Retina (tissue), 1 donor: ENCODE data around the gene NTM.
"Not testable (repeated sequence)": the region's sequence is repeated elsewhere in the genome, so short reads cannot be mapped to it uniquely, and the experiment has no call there.

Experiments
- DNase-seq: peaks from one replicate; pipeline ENCODE4 v3.0.0-alpha.2; 2016

NTM gene

GRCh38 chr11:131674051-131674755 is 303.8 kb downstream of the NTM start:
- DNase-seq = peak; percentile 89

DNA sequence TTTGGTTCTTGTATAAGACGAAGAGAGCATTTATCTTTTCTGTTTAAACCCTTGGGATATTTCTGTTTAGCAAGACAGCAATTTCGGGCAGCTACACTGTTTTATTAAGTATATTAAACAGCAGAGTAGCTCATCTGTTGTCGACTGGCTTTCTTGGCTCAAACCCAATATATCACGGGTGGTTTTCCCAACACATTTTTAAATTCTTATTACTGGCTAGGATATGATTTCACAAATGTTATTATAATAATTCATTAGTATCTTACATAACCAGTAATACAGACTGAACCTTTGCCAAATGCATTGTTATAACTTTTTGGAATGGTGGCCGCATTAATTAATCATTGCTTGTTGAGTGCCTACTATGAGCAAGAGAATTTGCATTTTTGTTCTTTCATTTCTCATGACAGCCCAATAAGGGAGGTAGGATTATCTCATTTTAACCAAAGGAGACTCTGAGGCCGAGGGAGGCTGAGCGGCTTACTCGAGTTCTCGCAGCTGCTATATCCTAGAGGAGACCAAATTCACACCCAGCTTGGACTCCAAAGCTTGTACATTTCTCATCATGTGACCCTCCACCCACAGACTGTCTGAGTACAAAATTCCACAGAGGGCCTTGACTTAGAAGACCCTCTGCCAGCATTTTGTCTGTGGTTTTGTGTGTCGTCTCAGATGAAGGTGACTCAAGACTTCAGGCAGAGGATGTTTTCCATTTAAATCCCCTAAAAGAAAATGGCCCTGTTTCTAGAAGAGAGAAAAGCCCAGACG is 304.9 kb downstream of the NTM start:
- no peak for DNase-seq

DNA sequence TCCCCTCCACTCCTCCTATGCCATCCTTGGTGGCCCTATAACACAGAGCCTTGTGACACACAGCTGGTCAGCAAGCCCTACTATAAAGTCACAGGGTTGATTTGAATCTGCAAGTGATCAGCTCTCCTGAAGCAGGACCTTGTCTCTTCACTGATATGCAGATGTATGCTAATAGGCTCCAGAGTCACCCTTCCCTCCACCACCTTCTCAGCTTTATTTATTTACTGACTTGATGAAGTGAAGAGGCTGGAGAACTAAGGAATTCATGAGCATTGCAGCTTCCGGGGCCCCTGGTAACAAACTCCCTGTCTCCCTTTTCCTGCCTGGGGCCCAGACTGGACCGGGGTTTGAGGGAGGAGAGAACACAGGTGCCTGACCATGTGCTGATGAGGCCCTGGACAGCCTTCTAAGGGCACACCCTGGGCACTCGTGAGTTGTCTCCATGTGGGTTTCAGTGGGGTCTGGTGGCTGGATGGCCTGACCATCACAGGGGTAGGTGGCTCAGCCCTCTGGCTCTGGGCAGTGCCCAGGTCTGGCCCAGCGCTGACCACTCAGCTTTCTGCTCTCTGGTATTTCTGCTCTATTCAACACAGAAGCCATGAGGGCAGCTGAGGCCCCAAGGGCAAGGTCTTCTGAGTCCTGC is 307.5 kb downstream of the NTM start:
- DNase-seq = no peak

DNA sequence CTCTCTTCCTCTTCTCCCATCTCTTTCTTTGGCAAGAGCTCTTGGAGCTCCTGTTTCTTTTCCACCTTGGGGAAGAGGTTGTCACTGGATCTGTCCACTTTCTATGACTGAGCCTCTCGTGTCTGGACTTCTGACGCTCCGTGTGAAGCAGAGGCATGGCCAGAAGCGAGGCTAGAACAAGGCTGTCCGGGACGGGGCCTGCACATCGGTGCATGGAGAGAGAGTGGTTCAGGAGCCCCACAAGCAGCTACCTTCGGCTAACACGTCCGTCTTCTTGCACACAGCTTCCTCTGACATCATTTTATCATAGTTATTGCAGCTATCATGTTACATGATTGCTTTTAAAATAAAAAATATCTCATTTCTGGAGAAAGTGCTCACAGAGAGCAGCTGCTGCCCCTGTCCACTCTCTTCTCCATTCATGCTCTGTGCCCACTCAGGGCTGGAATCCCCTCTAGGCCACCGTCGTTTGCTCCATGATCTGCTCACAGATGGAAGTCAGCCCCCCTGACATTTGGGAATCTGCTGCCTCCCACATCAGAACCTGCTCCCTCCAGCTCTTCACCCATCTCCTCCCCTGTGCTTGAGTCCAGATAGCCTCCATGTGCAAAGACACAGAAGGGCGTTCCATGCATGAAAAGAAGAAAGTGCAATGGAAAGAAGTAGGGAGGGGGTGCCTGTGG is 308.4 kb downstream of the NTM start:
- DNase-seq = no peak

DNA sequence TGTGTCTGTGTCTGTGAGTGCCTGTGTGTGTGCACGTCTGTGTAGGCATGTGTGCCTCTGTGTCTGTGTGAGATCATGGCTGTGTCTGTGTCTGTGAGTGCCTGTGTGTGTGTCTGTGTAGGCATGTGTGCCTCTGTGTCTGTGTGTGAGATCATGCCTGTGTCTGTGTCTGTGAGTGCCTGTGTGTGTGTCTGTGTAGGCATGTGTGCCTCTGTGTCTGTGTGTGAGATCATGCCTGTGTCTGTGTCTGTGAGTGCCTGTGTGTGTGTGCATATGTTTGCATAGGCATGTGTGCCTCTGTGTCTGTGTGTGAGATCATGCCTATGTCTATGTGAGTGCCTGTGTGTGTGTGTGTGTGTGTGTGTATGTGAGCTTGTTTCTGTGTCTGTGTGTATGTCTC is 310.0 kb downstream of the NTM start:
- DNase-seq = not testable (repeated sequence)

DNA sequence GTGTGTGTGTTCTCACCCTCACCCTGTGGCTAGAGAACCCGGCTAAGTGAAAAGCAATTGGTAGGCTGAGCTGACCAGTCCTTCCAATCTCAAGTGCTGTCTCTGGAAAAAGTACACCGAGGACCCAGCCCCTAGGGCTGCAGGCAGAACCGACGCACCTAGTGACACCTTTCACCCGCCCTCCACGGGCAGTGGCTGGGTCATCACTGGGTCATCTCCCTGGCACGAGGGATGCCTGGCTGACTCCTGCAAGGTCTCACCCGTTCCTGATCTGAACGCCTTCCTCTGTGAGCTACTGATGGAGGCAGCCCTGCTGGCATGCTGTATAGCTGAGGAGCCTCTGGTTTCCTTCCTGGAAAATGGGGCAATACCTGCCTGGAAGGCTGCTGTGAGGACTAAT is 311.5 kb downstream of the NTM start:
- DNase-seq = no peak

DNA sequence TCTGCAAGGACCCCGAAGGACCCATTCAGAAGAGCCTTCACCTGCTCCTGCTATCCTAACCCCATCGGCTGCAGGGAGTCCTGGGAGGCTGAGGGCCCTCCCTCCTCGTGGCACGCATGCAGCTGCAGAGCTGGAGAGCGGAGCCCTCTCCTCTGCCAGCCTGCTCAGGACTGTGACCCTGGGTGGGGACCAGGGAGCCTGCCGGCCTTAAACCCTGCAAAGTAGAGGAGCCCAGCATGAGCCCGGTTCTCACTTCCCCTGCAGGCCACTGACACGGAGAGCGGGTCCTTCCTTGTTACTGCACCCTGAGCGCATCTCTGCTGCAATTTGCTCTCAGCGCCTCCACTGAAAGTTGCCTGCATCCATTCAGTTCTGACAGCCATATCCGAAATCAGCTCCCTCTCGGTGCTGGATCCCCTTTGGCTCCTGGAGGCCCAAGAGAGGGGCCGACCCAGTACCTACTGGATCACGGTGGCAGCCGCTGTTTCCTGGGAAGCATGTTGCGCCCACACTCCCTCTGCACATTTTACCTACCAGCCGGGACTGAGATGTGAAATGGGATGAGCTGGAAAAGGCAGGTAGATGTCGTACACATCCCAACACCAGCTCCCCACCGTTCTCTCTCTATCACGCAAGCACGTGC is 312.1 kb downstream of the NTM start:
- DNase-seq = no peak

- DNase-seq = peak; percentile 6
Observed at GRCh38 chr11:131683131-131683530, 312.7 kb downstream of the NTM start.

- DNase-seq = no peak
Observed at GRCh38 chr11:131683666-131684065, 313.3 kb downstream of the NTM start.

GRCh38 chr11:131684111-131685060 is 314.0 kb downstream of the NTM start:
- DNase-seq = peak; percentile 42

GRCh38 chr11:131685206-131685605 is 314.8 kb downstream of the NTM start:
- peak; percentile 1 for DNase-seq

DNA sequence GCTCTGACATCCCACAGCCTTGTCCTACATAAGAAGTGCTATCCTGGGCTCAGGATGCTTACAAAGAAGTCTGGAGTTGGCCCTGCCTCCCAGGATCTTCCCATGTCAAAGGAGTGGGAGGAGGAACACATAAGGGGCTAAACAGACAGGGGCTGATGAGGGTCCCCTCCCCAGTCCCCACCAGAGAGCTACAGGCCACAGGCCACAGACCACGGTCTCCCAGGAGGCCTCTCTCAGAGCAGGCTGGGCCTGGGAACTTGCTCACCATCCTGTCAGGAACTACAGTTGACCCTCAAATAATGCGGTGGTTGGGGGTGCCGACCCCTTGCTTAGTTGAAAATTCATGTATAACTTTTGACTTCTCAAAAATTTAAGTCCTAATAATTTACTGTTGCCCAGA is 315.5 kb downstream of the NTM start:
- peak; percentile 8 for DNase-seq

GRCh38 chr11:131686836-131687235 is 316.4 kb downstream of the NTM start:
- peak; percentile 24 for DNase-seq

DNA sequence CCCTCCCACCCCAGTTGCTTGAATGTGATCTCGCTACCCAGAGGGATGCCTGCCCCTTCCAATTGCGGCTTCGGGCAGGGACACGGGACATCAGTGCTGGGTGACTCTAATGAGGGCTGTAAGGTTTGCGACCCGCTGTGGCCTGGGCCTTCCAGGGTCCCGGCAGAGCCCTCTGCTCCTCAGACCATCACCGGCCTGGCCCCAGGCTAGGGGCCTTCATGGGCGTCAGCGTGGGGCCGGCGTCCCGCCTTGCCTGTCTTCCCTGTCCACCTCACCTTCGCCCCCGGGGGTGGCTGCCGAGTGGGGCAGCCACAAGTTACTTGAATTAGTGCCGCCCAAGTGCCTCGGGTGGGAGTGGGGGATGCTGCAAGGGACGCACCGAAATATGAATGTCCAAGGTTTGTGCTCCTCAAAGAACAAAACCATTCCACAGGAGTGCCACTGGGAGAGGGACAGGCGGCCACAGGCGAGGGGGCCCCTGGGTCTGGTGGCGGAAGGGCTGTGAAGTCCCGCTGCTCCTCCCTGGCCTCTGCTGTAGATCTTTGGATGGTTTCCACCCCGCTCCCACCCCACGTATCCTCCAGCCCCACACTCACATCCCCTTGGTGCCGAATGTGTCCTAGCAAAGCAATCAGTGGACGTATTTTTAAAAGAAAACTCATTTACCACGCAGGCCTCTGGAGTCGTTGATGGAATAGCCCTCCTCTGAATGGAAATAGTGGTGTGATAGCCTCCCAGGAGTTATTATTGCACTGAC is 317.1 kb downstream of the NTM start:
- no peak for DNase-seq

- peak; percentile 91 for DNase-seq
Observed at GRCh38 chr11:131688048-131688693, 317.8 kb downstream of the NTM start.

DNA sequence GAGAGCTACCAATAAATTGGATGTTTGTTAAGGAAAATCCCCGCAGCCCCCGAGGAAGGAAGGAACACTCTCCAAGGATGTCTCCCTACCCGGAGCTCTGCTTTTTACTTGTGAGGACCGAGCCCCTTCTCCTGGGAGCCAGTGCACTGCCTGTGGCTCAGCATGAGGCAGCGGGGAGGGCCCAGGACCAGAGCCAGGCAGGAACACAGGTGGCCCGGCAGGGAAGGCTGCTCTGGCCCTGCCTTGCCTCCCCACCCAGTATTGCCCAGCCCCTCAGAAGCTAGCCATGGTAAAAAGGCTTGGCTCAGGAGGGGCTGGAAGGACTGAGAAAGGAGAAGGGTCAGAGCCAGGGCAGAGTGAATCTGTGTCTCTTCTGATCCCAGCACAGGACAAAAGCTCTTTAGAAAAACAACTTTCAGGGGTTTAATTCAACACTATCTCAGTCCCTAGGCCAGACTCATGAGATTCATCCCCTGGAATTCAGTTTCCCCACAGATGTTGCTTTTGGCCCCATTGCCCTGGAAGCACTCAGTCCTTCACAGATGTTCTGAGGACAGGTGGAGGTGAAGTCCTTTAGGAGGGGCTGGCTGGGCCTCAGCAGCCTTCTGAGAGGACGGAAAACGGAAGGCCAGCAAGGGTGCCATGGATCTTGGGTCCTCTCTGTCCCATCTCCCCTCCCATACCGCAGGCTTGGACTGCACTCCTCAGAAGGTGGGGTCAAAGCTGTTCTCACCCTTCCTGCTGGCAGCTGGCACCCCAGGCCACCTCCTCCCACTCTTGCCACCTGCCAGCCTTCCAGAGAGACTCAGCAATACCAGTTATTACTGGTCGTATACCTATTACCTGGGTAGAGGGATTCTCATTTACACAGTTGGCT is 318.9 kb downstream of the NTM start:
- DNase-seq = no peak

GRCh38 chr11:131690362-131690761 is 319.9 kb downstream of the NTM start:
- DNase-seq = no peak

- no peak for DNase-seq
Observed at GRCh38 chr11:131690776-131691175, 320.4 kb downstream of the NTM start.
